B cell (primary cell): ENCODE data around the gene GNAT2. TPM values are rescaled to one million over a fixed set of nuclear protein-coding genes. Genes with fewer than 3 reads are reported as not detected.
A peak's percentile ranks its signal among the peaks of the same experiment; 100 is the strongest.

Experiments used
- ATAC-seq: fragments of 200-7000 bp; cut with Tn5 transposase; one replicate; pipeline ENCODE4 v1.10.0; 2021; ENCODE audit warnings: low read depth, mild to moderate bottlenecking, moderate number of reproducible peaks, moderate library complexity
- CTCF ChIA-PET: fragments of 350-600 bp; sonication (Branson Sonifier 250); formaldehyde crosslinking; loops from one replicate; lab custom pipeline; 2021; ENCODE audit warnings: antibody characterized with exemption, inconsistent platforms; lab: Charles Lee
- POLR2A ChIA-PET: fragments of 350-600 bp; sonication (Branson Sonifier 250); formaldehyde crosslinking; loops from one replicate; lab custom pipeline; 2021; ENCODE audit warnings: antibody characterized with exemption; lab: Charles Lee
- DNase-seq: peaks from one replicate; pipeline ENCODE4 v3.0.0; 2013
- H2AFZ ChIP-seq: 2 replicates; pipeline ENCODE4 v1.6.1; 2012; ENCODE audit warnings: mild to moderate bottlenecking, low read depth, low read length; ENCODE audit not compliant: insufficient read depth, poor library complexity, severe bottlenecking
- H3K27ac ChIP-seq, 2 donors: 1 replicate in 1 of 2; 2 replicates in 1 of 2; pipeline ENCODE4 v1.5.1; 2012 to 2013; ENCODE audit warnings: low read length in 2 of 2, mild to moderate bottlenecking in 2 of 2, moderate library complexity in 1 of 2
- H3K27me3 ChIP-seq, 4 experiments: fragments of 200-600 bp in 1 of 4; sonication (generic) in 1 of 4; replicated peaks in 1 of 4; 1 replicate in 2 of 4; 2 replicates in 2 of 4; pipeline versions ENCODE4 v1.6.1 to v1.7.0; 2013 to 2016; ENCODE audit warnings: low read length in 3 of 4, mild to moderate bottlenecking in 2 of 4, mixed read lengths in 1 of 4, moderate library complexity in 1 of 4; ENCODE audit not compliant: insufficient read depth in 4 of 4, control insufficient read depth in 3 of 4; ENCODE audit errors: control extremely low read depth in 1 of 4
- H3K36me3 ChIP-seq, 2 experiments: replicated peaks in 1 of 2; 1 replicate in 1 of 2; 2 replicates in 1 of 2; pipeline versions ENCODE4 v1.6.1 to v1.7.1; 2013; ENCODE audit warnings: low read length in 1 of 2; ENCODE audit not compliant: insufficient read depth in 2 of 2, control insufficient read depth in 1 of 2; ENCODE audit errors: control extremely low read depth in 1 of 2, extremely low read depth in 1 of 2
- H3K4me1 ChIP-seq, 2 donors: fragments of 200-600 bp in 1 of 2; sonication (generic) in 1 of 2; 1 replicate in 1 of 2; 2 replicates in 1 of 2; pipeline versions ENCODE4 v1.5.1 to v1.6.1; 2013 to 2017; ENCODE audit warnings: low read length in 2 of 2; ENCODE audit not compliant: control insufficient read depth in 2 of 2, insufficient read depth in 2 of 2
- H3K4me2 ChIP-seq: replicated peaks from 2 replicates; pipeline ENCODE3; 2012; ENCODE audit warnings: mild to moderate bottlenecking, low read depth, low read length; ENCODE audit not compliant: poor library complexity, severe bottlenecking
- H3K4me3 ChIP-seq, 5 experiments: fragments of 200-600 bp in 1 of 5; sonication (generic) in 1 of 5; 1 replicate in 3 of 5; 2 replicates in 2 of 5; pipeline versions ENCODE4 v1.5.1 to v1.7.0; 2011 to 2016; ENCODE audit warnings: low read length in 4 of 5, mild to moderate bottlenecking in 4 of 5, low read depth in 2 of 5, control low read depth in 1 of 5, moderate library complexity in 1 of 5; ENCODE audit not compliant: insufficient read depth in 1 of 5; ENCODE audit errors: control extremely low read depth in 1 of 5, extremely low read depth in 1 of 5
- H3K79me2 ChIP-seq: fragments of 200-600 bp; sonication (generic); one replicate; pipeline ENCODE4 v1.6.0; 2016; ENCODE audit warnings: low read length; ENCODE audit not compliant: control insufficient read depth, insufficient read depth
- H3K9ac ChIP-seq: fragments of 200-600 bp; sonication (generic); 2 replicates; pipeline ENCODE4 v1.6.1; 2017; ENCODE audit warnings: mild to moderate bottlenecking, low read length, moderate library complexity
- H3K9me3 ChIP-seq, 3 donors: one replicate each; pipeline versions ENCODE4 v1.6.1 to v1.7.1; 2013; ENCODE audit warnings: low read length in 2 of 3; ENCODE audit not compliant: control insufficient read depth in 2 of 3, insufficient read depth in 1 of 3; ENCODE audit errors: control extremely low read depth in 1 of 3
- H4K20me1 ChIP-seq: 2 replicates; pipeline ENCODE4 v1.6.0; 2012; ENCODE audit warnings: mild to moderate bottlenecking, low read length; ENCODE audit not compliant: insufficient read depth, control insufficient read depth, poor library complexity, severe bottlenecking
- H3K27ac Mint-ChIP-seq: one replicate; pipeline ENCODE4 v1.8.0; 2021; ENCODE audit warnings: mixed read lengths
- H3K27me3 Mint-ChIP-seq: one replicate; pipeline ENCODE4 v1.8.0; 2021; ENCODE audit warnings: mixed read lengths
- H3K4me1 Mint-ChIP-seq: one replicate; pipeline ENCODE4 v1.8.0; 2021; ENCODE audit warnings: mixed read lengths
- H3K4me3 Mint-ChIP-seq: one replicate; pipeline ENCODE4 v1.8.0; 2021; ENCODE audit warnings: mixed read lengths
- H3K9me3 Mint-ChIP-seq: one replicate; pipeline ENCODE4 v1.8.0; 2022; ENCODE audit warnings: mixed read lengths; ENCODE audit not compliant: insufficient read depth
- EZH2 ChIP-seq: IDR thresholded peaks from 2 replicates; pipeline ENCODE4 v1.6.1; 2012; ENCODE audit warnings: borderline replicate concordance, low read depth, mild to moderate bottlenecking, moderate library complexity, low read length; ENCODE audit not compliant: insufficient read depth, poor library complexity, severe bottlenecking
- WGBS: methylation state at CpG from one replicate; pipeline ENCODE4 v1.1.5; 2013; ENCODE audit warnings: missing lambda C conversion rate; ENCODE audit not compliant: insufficient coverage; 5-methylcytosine and 5-hydroxymethylcytosine counted together
- intact Hi-C: fragments of 100-400 bp; cut with micrococcal nuclease; formaldehyde crosslinking; loops from one replicate; pipeline ENCODE4 v1.10.0; 2022
- polyA plus RNA-seq: library from polyadenylated mRNA; depleted of rRNA; stranded (reverse); fragments of >200 nt; gene quantifications from 2 replicates; pipeline ENCODE4 v1.2.3, GENCODE V29; 2012
- total RNA-seq, 2 donors: library from RNA; stranded (reverse); fragments of 120-200 nt in 1 of 2; gene quantifications; 1 replicate in 1 of 2; 2 replicates in 1 of 2; pipeline versions ENCODE4 v1.2.3 to v1.2.4, GENCODE V29; 2013 to 2022
- TF ChIP-seq, protein P1 (sequence below): fragments of 200-600 bp; IDR thresholded peaks from one replicate; pipeline ENCODE4 v1.8.0; 2022; ENCODE audit warnings: antibody characterized with exemption, mild to moderate bottlenecking

Gene GNAT2
- total and polyA plus RNA-seq, 2 donors (not counting 1 experiment from before 2014, with no cell fraction given), result not detected

- peak overlapping the region; percentile 63 for H3K27ac Mint-ChIP-seq
- peak overlapping the region; percentile 44 for H3K9ac ChIP-seq
Measured at GRCh38 chr1:109668123-109668775, 48.8 kb upstream of the GNAT2 start.

More at GRCh38 chr1:109668123-109668775, 48.8 kb upstream of the GNAT2 start:
- intact Hi-C loops, result no loop called here
- H3K4me2 ChIP-seq, result peak overlapping the region; percentile 72
- Mint-ChIP-seq H3K4me3 (peak overlapping the region; percentile 87), H3K9me3 (no peaks in the 10 kb centered on the region), H3K27me3 (no peaks in the 10 kb centered on the region), H3K4me1 (peaks cover 19% of the 10 kb centered on the region)
- H3K27ac ChIP-seq, result no peak overlapping the region
- POLR2A ChIA-PET, result interaction anchor here (0.9 kb wide), 1 partner anchor 11 kb away, joined by 3 read pairs; no protein-coding TSS in a partner anchor
- no peaks in the 10 kb centered on the region for H3K79me2 ChIP-seq
- no peaks in the 10 kb centered on the region for H3K36me3 ChIP-seq
- TF ChIP-seq EZH2, result no peak
- TF ChIP-seq, protein P1, sequence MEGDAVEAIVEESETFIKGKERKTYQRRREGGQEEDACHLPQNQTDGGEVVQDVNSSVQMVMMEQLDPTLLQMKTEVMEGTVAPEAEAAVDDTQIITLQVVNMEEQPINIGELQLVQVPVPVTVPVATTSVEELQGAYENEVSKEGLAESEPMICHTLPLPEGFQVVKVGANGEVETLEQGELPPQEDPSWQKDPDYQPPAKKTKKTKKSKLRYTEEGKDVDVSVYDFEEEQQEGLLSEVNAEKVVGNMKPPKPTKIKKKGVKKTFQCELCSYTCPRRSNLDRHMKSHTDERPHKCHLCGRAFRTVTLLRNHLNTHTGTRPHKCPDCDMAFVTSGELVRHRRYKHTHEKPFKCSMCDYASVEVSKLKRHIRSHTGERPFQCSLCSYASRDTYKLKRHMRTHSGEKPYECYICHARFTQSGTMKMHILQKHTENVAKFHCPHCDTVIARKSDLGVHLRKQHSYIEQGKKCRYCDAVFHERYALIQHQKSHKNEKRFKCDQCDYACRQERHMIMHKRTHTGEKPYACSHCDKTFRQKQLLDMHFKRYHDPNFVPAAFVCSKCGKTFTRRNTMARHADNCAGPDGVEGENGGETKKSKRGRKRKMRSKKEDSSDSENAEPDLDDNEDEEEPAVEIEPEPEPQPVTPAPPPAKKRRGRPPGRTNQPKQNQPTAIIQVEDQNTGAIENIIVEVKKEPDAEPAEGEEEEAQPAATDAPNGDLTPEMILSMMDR, result no peak
- peaks cover 4 to 14% of the 10 kb centered on the region in 2 donors for H3K4me1 ChIP-seq
- 19% methylated on average over 19 of the region's 26 CpGs for WGBS
- peak overlapping the region; percentile 58 for H2AFZ ChIP-seq
- peak; percentile 40 for ATAC-seq
- peak overlapping the region in 4 of 5 experiments; percentile 22 to 43 (median 32) for H3K4me3 ChIP-seq
- DNase-seq, result no peak
- CTCF ChIA-PET, result interaction anchor here (1.1 kb wide), 1 partner anchor 28 kb away, joined by 4 read pairs; no protein-coding TSS in a partner anchor
- H3K9me3 ChIP-seq, result no peaks in the 10 kb centered on the region
- H4K20me1 ChIP-seq, result no peaks in the 10 kb centered on the region
- no peaks in the 10 kb centered on the region for H3K27me3 ChIP-seq
